PC-3 (cell line): ENCODE measurements around the gene RNF149. TPM values are rescaled to one million over a fixed set of nuclear protein-coding genes. Genes with fewer than 3 reads are reported as not detected.
A peak's percentile ranks its signal among the peaks of the same experiment; 100 is the strongest.

Source experiments
- ATAC-seq: fragments of 200-7000 bp; cut with Tn5 transposase; 2 replicates; pipeline ENCODE4 v1.9.1; 2020; ENCODE audit warnings: mild to moderate bottlenecking, moderate library complexity
- BruUV-seq: library from RNA; stranded (reverse); fragments of 400-500 nt; replicated peaks from 2 replicates; lab custom pipeline; 2021; lab: Mats Ljungman, UMichigan
- CTCF ChIA-PET: fragments of 300-600 bp; sonication (Branson Sonifier 250); formaldehyde crosslinking; loops from one replicate; lab custom pipeline; 2022; ENCODE audit warnings: antibody characterized with exemption; lab: Charles Lee
- POLR2A ChIA-PET: fragments of 300-600 bp; sonication (Branson Sonifier 250); formaldehyde crosslinking; loops from one replicate; lab custom pipeline; 2022; ENCODE audit warnings: antibody characterized with exemption; ENCODE audit not compliant: unreplicated experiment; lab: Charles Lee
- DNase-seq: peaks from one replicate; pipeline ENCODE4 v3.0.0-alpha.2; 2015
- H2AFZ ChIP-seq: fragments of 300-600 bp; sonication (generic); 2 replicates; pipeline ENCODE4 v1.6.0; 2016; ENCODE audit warnings: antibody characterized with exemption, low read length
- H3F3A ChIP-seq: fragments of 300-600 bp; sonication (generic); one replicate; pipeline ENCODE4 v1.6.0; 2017; ENCODE audit warnings: antibody characterized with exemption, low read length, control low read depth, mild to moderate bottlenecking; ENCODE audit not compliant: unreplicated experiment
- H3K27ac ChIP-seq: fragments of 300-600 bp; sonication (generic); 2 replicates; pipeline ENCODE4 v1.5.1; 2016; ENCODE audit warnings: mild to moderate bottlenecking, low read length
- H3K27me3 ChIP-seq: fragments of 300-600 bp; sonication (generic); 2 replicates; pipeline ENCODE4 v1.6.1; 2016; ENCODE audit warnings: low read length, mixed read lengths
- H3K36me3 ChIP-seq: fragments of 300-600 bp; sonication (generic); 2 replicates; pipeline ENCODE4 v1.6.1; 2016; ENCODE audit warnings: low read depth, mixed run types, low read length, mixed read lengths
- H3K4me1 ChIP-seq: fragments of 300-600 bp; sonication (generic); 2 replicates; pipeline ENCODE4 v1.5.1; 2016; ENCODE audit warnings: low read length; ENCODE audit not compliant: insufficient read depth
- H3K4me2 ChIP-seq: fragments of 300-600 bp; sonication (generic); 2 replicates; pipeline ENCODE4 v1.6.0; 2016; ENCODE audit warnings: low read length
- H3K4me3 ChIP-seq: fragments of 300-600 bp; sonication (generic); 2 replicates; pipeline ENCODE4 v1.5.1; 2016; ENCODE audit warnings: mild to moderate bottlenecking, low read length, mixed read lengths
- H3K79me2 ChIP-seq: fragments of 300-600 bp; sonication (generic); 2 replicates; pipeline ENCODE4 v1.6.1; 2017; ENCODE audit warnings: low read length, mixed read lengths
- H3K9ac ChIP-seq: fragments of 300-600 bp; sonication (generic); 2 replicates; pipeline ENCODE4 v1.6.0; 2016; ENCODE audit warnings: mild to moderate bottlenecking, low read length
- H3K9me2 ChIP-seq: fragments of 300-600 bp; sonication (generic); replicated peaks from 2 replicates; pipeline ENCODE4 v1.6.1; 2016; ENCODE audit warnings: mixed run types, low read length, mixed read lengths
- H3K9me3 ChIP-seq: fragments of 300-600 bp; sonication (generic); 2 replicates; pipeline ENCODE4 v1.6.1; 2016; ENCODE audit warnings: low read length, mixed read lengths
- H4K20me1 ChIP-seq: fragments of 300-600 bp; sonication (generic); 2 replicates; pipeline ENCODE4 v1.6.1; 2016; ENCODE audit warnings: low read length, mixed read lengths
- CTCF ChIP-seq: fragments of 300-600 bp; sonication (generic); conservative IDR thresholded peaks from 2 replicates; pipeline ENCODE4 v1.5.1; 2017; ENCODE audit warnings: antibody characterized with exemption, low read depth, mild to moderate bottlenecking, low read length
- EZH2 ChIP-seq: fragments of 300-600 bp; sonication (generic); IDR thresholded peaks from one replicate; pipeline ENCODE4 v1.6.1; 2017; ENCODE audit warnings: antibody characterized with exemption, mild to moderate bottlenecking, low read length; ENCODE audit not compliant: unreplicated experiment
- EZH2phosphoT487 ChIP-seq: fragments of 300-600 bp; sonication (generic); IDR thresholded peaks from 2 replicates; pipeline ENCODE4 v1.6.1; 2018; ENCODE audit warnings: mild to moderate bottlenecking, antibody characterized with exemption, low read length, borderline replicate concordance
- intact Hi-C: fragments of 100-400 bp; cut with micrococcal nuclease; formaldehyde crosslinking; loops from 2 replicates; pipeline ENCODE4 v1.9.0; 2023
- total RNA-seq: library from RNA; depleted of rRNA; stranded (reverse); fragments of >200 nt; gene quantifications from 2 replicates; pipeline ENCODE4 v1.2.3, GENCODE V29; 2014

The RNF149 gene
- total RNA-seq, 1 experiment from 2014 or later: 47.3 TPM

- Histone ChIP-seq H3K27ac (peak overlapping the region; percentile 53), H3K27me3 (no peaks in the 10 kb centered on the region), H3K79me2 (peaks cover 55% of the 10 kb centered on the region), H4K20me1 (peaks cover 35% of the 10 kb centered on the region), H3K9me3 (no peaks in the 10 kb centered on the region), H3K4me3 (peak overlapping the region; percentile 83), H3F3A (no peaks in the 10 kb centered on the region), H3K4me1 (peaks cover 41% of the 10 kb centered on the region), H3K9ac (peak overlapping the region; percentile 95), H3K9me2 (no peaks in the 10 kb centered on the region), H2AFZ (peak overlapping the region; percentile 92), H3K36me3 (0 out of 2 replicates have a peak, but pooled peaks cover 2% of the 10 kb centered on the region), H3K4me2 (peak overlapping the region; percentile 92)
- BruUV-seq: no TSS peak
- CTCF ChIA-PET: interaction anchor here (1.5 kb wide), 1 partner anchor 34 kb away, joined by 4 read pairs; no protein-coding TSS in a partner anchor
- POLR2A ChIA-PET: no interaction called here
- TF ChIP-seq EZH2phosphoT487 (no peak), EZH2 (no peak), CTCF (no peak)
- intact Hi-C loops: loop anchor here (1.0 to 2.0 kb wide), 2 partner anchors 20 to 29 kb away; no protein-coding TSS in a partner anchor
- ATAC-seq: peak; percentile 14
- DNase-seq: peak; percentile 12
Measured at GRCh38 chr2:101307950-101308431, 510 bp downstream of the RNF149 start.

- intact Hi-C loops: loop anchor here (2.0 kb wide), 1 partner anchor 29 kb away; no protein-coding TSS in a partner anchor
- CTCF ChIA-PET: no interaction called here
- H3K9ac ChIP-seq: peak overlapping the region; percentile 95
- BruUV-seq: no TSS peak
- peak overlapping the region; percentile 92 for H3K4me2 ChIP-seq
- no peak for ATAC-seq
- H4K20me1 ChIP-seq: peaks cover 38% of the 10 kb centered on the region
- peaks cover 46% of the 10 kb centered on the region for H3K4me1 ChIP-seq
- H3K27ac ChIP-seq: peak overlapping the region; percentile 53
- TF ChIP-seq CTCF (no peak), EZH2 (no peak), EZH2phosphoT487 (no peak)
- H3K9me2 ChIP-seq: no peaks in the 10 kb centered on the region
- no peaks in the 10 kb centered on the region for H3K27me3 ChIP-seq
- DNase-seq: peak; percentile 32
- H3F3A ChIP-seq: no peaks in the 10 kb centered on the region
- H3K79me2 ChIP-seq: peaks cover 60% of the 10 kb centered on the region
- H3K9me3 ChIP-seq: no peaks in the 10 kb centered on the region
- 0 out of 2 replicates have a peak, but pooled peaks cover 2% of the 10 kb centered on the region for H3K36me3 ChIP-seq
- POLR2A ChIA-PET: no interaction called here
- peak overlapping the region; percentile 83 for H3K4me3 ChIP-seq
- H2AFZ ChIP-seq: no peak overlapping the region
Measured at GRCh38 chr2:101307503-101307902, 998 bp downstream of the RNF149 start.

- DNase-seq (no peak), ATAC-seq (0 out of 2 replicates have a peak, but pooled peaks have one; percentile 3)
- TF ChIP-seq CTCF (no peak), EZH2phosphoT487 (no peak), EZH2 (no peak)
- ChIA-PET POLR2A (interaction anchor here (0.5 kb wide), 1 partner anchor 88 kb away, joined by 34 read pairs; no protein-coding TSS in a partner anchor), CTCF (interaction anchor here (1.0 kb wide), 1 partner anchor 36 kb away, joined by 3 read pairs; no protein-coding TSS in a partner anchor)
- H3K9me3 ChIP-seq: no peaks in the 10 kb centered on the region
- H2AFZ ChIP-seq: no peak overlapping the region
- no peaks in the 10 kb centered on the region for H3K9me2 ChIP-seq
- H4K20me1 ChIP-seq: peaks cover 49% of the 10 kb centered on the region
- H3K79me2 ChIP-seq: peaks cover 71% of the 10 kb centered on the region
- H3F3A ChIP-seq: no peaks in the 10 kb centered on the region
- peak overlapping the region; percentile 92 for H3K4me2 ChIP-seq
- H3K4me1 ChIP-seq: peaks cover 53% of the 10 kb centered on the region
- H3K36me3 ChIP-seq: peaks cover 6% of the 10 kb centered on the region; the same call in 1 of the 2 replicates
- peak overlapping the region; percentile 95 for H3K9ac ChIP-seq
- H3K27ac ChIP-seq: peak overlapping the region; percentile 53; the same call in 1 of the 2 replicates
- no TSS peak for BruUV-seq
- H3K27me3 ChIP-seq: no peaks in the 10 kb centered on the region
- peak overlapping the region; percentile 83 for H3K4me3 ChIP-seq
- intact Hi-C loops: loop anchor here (2.0 kb wide), 1 partner anchor 28 kb away; no protein-coding TSS in a partner anchor
Measured at GRCh38 chr2:101306410-101306809, 2.1 kb downstream of the RNF149 start.
